Measurements from ENCODE around the gene E4F1.

E4F1 gene

DNA sequence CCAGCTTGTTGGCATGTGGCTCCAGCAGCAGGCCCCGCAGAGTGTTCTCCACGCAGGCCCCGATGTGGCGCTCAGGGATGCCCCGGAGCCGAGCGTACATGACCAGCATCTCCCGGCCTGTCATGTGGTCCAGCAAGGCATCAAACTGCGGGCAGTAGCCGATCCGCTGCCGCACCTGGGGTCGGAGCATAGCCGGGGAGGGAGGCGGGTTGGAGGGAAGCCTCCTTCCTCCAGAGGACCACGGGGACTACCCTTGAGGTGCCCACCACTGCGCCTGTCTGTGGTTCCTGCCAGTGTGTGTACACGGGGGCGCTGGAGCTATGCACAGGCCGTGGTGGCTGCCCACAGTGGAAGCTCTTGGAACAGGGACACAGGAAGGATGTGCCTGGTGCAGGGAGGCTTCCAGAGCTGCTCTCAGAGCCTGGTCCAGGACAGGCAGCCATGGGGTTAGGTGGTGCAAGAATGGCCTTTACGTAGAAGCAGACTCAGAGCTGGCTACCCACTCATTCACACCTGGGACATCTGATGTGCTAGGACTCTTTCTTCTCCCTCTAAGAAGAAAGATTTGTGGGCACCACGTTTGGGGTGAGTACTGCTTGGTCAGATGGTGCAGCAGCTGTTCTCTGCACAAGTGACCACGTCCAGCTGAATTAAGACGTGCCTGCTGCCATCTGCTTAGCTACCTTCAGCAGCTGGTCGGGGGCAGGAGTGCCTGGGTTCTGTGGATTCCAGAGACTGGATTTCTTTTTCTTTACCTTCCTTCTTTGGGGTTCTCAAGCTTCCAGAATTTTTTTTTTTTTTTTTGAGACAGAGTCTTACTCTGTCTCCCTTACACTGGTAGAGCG, 55.8 kb downstream of the E4F1 start:
- DNase-seq, result no peak

DNA sequence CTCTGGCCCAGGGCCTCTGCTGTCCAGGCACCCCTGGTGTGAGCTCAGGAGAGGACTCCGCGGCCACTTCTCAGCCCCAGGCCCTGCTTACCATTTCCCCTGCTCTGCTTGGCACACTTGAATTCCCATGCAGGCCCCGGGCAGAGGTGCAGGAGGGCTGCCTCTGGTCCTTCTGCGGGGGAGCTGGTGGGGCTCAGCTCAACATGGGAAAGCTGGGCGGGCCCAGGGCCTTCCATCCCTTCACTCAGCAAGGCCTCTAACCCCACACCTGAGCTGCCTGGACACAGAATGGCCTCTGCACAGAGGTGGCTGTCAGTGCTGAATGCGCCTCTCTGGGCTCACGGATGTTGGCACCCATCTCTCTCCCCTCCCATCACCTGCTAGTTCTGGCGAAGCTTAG, 57.1 kb downstream of the E4F1 start:
- no peak for DNase-seq

- DNase-seq, result no peak
These were observed 57.7 kb downstream of the E4F1 start for GRCh38 chr16:2280981-2281542.

DNA sequence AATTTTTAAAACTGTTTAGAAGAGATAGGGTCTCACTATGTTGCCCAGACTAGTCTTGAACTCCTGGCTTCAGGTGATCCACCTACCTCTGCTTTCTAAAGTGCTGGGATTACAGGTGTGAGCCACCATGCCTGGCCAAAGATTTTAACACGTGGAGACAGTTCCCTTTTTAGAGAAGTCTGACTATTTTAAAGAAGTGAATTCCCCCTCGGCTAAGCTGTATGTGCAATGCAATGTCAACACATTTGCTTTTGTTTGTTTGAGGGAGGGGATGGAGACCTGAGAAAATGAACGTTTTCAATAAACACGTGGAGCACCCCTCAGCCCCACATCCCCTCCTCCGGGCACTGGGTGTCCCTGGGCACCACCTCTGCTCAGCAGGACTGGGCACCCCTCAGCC, 58.9 kb downstream of the E4F1 start:
- DNase-seq, result no peak

DNA sequence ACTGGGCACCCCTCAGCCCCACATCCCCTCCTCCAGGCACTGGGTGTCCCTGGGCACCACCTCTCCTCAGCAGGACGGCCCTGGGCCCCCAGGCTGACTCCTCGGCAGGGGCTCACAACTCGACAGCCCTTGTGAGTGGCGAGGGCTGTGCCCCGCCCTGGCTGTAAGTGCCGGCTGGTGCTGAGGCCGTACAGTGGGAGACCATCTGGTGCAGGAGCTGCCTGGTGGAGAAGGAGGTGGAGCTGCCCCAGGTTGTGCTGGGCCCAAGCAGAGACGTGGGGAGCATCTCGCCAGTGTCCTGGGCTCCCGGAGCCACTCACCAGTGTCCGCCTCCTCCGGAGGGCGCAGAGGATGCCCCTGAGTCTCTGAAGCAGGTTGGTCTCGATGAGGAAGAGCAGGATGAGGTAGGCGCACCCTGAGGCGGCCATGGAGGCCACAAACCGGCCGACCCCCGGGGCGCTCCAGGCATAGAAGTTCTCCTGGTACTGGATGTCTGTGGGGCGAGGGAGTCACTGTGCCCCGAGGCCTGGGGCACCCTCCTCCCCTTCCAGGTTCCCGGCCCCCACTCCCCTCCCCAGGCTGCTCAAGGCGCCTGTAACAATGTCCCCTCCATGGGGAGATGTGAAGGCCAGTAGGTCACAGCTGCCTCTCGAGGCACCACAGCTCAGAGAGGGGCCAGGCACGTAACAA, 59.6 kb downstream of the E4F1 start:
- no peak for DNase-seq

DNA sequence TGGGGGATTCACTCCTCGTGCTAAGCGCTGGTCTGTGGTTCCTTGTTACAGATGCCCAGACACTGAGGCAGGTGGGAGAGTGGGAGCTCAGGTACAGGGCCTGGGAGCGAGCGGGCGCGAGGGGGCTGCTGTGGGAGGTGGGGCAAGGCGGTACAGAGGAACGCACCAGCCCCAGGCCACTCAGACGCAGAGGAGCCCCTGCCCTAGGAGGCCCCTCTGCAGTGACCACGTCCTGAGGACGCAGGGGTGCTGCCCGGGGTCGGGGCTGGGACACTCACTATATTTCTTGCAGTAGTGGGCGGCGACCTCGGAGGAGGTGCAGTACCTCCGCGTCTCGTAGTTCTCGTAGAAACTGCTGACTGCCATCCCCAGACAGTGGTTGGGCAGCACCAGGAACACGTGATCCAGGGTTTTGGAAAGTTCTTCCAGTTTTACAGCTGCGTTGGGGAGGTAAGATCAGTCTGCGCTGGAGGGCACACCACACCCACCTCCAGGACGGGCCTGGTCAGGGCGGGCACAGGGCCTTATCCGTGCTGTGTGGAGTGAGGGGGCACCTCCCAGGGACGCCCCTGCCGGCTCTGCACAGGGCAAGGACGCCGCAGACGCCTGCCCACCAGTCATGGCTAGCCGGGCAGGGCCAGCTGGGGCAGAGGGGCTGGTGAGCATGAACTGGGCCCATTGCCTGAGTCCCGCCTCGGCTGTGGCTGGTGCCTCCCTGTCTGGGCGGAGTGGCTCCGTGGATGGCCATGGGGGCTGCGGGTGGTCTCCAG, 60.8 kb downstream of the E4F1 start:
- DNase-seq, result no peak

- no peak for DNase-seq
These were observed 61.6 kb downstream of the E4F1 start for GRCh38 chr16:2284797-2285576.
